ENCODE data around the gene TRRAP. TPM values are rescaled to one million over a fixed set of nuclear protein-coding genes. Genes with fewer than 3 reads are reported as not detected.
A peak's percentile ranks its signal among the peaks of the same experiment; 100 is the strongest.

The TRRAP gene
- polyA plus RNA-seq, 6 donors from 2014 or later: 0.09 to 7.1 (median 3.1) TPM

DNA sequence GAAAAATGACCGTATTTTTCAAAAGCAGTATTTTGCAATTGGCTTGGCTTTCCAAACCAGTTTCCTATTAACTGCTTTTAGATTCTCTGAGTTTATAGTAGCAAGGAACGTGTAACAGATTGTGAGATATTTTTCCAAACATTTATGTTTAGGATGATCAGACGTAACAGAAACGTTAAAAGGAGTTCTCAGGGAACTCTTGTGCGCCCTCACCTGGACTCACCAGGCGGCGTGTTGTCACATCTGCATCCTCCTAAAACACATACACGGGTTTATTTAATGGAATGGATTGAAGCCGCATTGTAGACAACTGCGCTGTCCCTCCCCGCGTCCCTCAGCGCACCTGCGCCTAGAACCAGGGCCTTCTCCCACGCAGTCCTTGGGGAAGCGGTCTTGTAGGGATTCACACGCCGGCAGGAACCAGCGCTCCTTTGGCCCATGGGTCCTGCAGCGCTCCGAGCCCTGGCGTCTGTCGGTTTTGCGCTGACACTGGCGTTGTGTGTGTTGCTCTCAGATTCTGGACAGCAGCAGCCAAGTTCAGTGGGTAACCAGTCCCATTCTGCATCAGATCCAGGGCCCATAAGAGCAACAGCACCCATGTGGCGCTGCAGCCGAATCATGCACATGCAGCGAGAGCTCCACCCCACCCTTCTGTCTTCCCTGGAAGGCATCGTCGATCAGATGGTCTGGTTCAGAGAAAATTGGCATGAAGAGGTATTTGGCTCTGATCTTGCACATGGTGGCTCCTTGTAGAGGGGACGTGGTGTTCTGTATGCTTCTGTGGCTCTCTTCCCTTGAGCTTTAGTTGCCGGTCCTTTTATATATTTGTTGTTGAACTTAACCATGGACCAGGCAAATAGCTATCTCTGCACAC lies 114.9 kb downstream of the TRRAP start:
- DNase-seq (no peak), ATAC-seq (ENCODE audit: low read depth in 2 of 2) (no peak)
- Mint-ChIP-seq H3K4me1 (peaks cover 8 to 9% (median 8%) of the 10 kb centered on the region in 3 donors), H3K4me3 (no peak overlapping the region), H3K27ac (peak overlapping the region in 1 of 6 donors; percentile 26), H3K27me3 (no peaks in the 10 kb centered on the region), H3K36me3 (peaks cover 29 to 42% of the 10 kb centered on the region in 2 donors), H3K9me3 (no peaks in the 10 kb centered on the region)

- Mint-ChIP-seq H3K9me3 (no peaks in the 10 kb centered on the region), H3K4me3 (no peak overlapping the region), H3K27me3 (no peaks in the 10 kb centered on the region), H3K27ac (peak overlapping the region in 2 of 6 donors; percentile 24 to 64), H3K4me1 (peaks cover 8 to 9% (median 8%) of the 10 kb centered on the region in 3 donors), H3K36me3 (peaks cover 27 to 37% of the 10 kb centered on the region in 2 donors)
- ATAC-seq (ENCODE audit: low read depth in 2 of 2): no peak
- no peak for DNase-seq
These were observed 116.0 kb downstream of the TRRAP start for GRCh38 chr7:98994046-98994944.

- no peak for DNase-seq
- no peaks in the 10 kb centered on the region for H3K9me3 Mint-ChIP-seq
- H3K4me3 Mint-ChIP-seq: no peak overlapping the region
- peaks cover 22 to 33% of the 10 kb centered on the region in 2 donors for H3K36me3 Mint-ChIP-seq
- H3K27ac Mint-ChIP-seq: peak overlapping the region in 2 of 6 donors; percentile 64 to 72
- peaks cover 8 to 9% (median 8%) of the 10 kb centered on the region in 3 donors for H3K4me1 Mint-ChIP-seq
- H3K27me3 Mint-ChIP-seq: no peaks in the 10 kb centered on the region
- no peak for ATAC-seq (ENCODE audit: low read depth in 2 of 2)
These were observed 116.8 kb downstream of the TRRAP start for GRCh38 chr7:98995111-98995510.

DNA sequence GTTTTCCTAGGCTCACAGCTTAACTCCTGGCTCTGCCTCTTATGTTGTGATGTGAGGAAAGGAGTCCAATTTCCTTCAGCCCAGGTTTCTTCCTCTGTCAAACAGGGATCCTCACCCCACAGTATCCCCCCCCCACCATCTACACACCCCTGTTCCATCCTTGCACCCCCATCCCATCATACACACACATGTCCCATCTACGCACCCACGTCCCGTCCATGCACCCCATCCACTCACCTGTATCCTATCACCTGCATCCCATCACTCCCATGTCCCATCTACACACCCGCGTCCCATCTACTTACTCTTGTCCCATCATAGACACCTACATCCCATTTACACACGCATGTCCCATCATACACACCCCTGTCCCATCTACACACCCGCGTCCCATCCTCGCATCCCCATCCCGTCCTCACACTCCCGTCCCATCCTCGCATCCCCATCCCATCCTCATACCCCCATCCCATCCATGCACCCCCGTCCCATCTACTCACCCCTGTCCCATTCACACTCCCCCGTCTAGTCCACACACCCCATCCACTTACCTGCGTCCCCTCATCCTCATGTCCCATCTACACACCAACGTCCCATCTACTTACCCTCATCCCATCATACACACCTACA lies 117.3 kb downstream of the TRRAP start:
- Mint-ChIP-seq H3K36me3 (peaks cover 22 to 35% of the 10 kb centered on the region in 2 donors), H3K27me3 (no peaks in the 10 kb centered on the region), H3K4me3 (peak overlapping the region in 1 of 8 donors; percentile 9), H3K4me1 (peaks cover 8 to 9% (median 8%) of the 10 kb centered on the region in 3 donors), H3K9me3 (no peaks in the 10 kb centered on the region), H3K27ac (peak overlapping the region in 4 of 6 donors; percentile 1 to 80 (median 67))
- no peak for DNase-seq
- ATAC-seq (ENCODE audit: low read depth in 2 of 2): no peak

- Mint-ChIP-seq H3K4me1 (peaks cover 8 to 9% (median 8%) of the 10 kb centered on the region in 3 donors), H3K27me3 (no peaks in the 10 kb centered on the region), H3K36me3 (peaks cover 27 to 37% of the 10 kb centered on the region in 2 donors), H3K9me3 (no peaks in the 10 kb centered on the region), H3K4me3 (no peak overlapping the region), H3K27ac (peak overlapping the region in 2 of 6 donors; percentile 32 to 72)
- DNase-seq (no peak), ATAC-seq (ENCODE audit: low read depth in 2 of 2) (no peak)
These were observed 117.8 kb downstream of the TRRAP start for GRCh38 chr7:98996150-98996552.

GRCh38 chr7:98997846-98998245 lies 119.5 kb downstream of the TRRAP start:
- H3K4me1 Mint-ChIP-seq: peaks cover 8 to 12% (median 9%) of the 10 kb centered on the region in 3 donors
- ATAC-seq (ENCODE audit: low read depth in 2 of 2) (no peak), DNase-seq (no peak)
- H3K27me3 Mint-ChIP-seq: no peaks in the 10 kb centered on the region
- H3K27ac Mint-ChIP-seq: no peak overlapping the region
- H3K36me3 Mint-ChIP-seq: peaks cover 17 to 22% of the 10 kb centered on the region in 2 donors
- H3K9me3 Mint-ChIP-seq: no peaks in the 10 kb centered on the region
- H3K4me3 Mint-ChIP-seq: no peak overlapping the region

- Mint-ChIP-seq H3K4me3 (no peak overlapping the region), H3K9me3 (no peaks in the 10 kb centered on the region), H3K27ac (peak overlapping the region in 2 of 6 donors; percentile 52 to 74), H3K4me1 (peaks cover 8 to 12% (median 9%) of the 10 kb centered on the region in 3 donors), H3K27me3 (no peaks in the 10 kb centered on the region), H3K36me3 (peaks cover 15 to 21% of the 10 kb centered on the region in 2 donors)
- DNase-seq (no peak), ATAC-seq (ENCODE audit: low read depth in 2 of 2) (no peak)
These were observed 120.7 kb downstream of the TRRAP start for GRCh38 chr7:98998821-98999725.

DNA sequence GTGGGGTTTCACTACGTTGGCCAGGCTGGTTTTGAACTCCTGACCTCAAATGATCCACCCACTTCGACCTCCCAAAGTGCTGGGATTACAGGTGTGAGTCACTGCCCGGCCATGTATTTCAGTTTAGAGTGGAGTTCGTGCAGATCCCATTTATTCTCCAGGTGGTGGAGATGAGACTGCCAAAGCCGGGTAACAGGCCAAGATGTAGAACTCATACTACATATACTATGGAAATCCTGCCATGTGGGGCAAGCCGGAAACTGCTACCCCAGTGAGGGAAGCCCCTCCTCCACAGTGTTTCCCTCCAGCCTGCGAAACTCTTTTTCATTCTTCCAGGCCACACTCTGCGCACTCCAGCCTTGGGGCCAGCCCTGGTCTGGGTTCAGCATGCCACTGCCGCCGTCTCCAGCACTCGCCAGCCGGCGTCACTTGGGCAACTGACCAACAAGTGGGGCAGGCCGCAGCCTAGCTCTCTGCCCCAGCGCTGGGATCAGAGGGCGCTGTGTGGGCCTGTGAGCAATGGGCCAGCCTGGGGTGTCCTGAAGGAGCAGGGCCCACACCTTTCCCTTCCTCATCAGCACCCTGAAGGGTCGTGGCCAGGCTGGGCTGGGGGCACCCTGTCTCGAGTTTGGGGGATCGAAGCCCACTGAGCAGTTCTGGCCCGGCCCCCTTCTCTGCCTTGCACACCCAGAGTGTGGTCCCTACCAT lies 122.0 kb downstream of the TRRAP start:
- DNase-seq (no peak), ATAC-seq (ENCODE audit: low read depth in 2 of 2) (no peak)
- Mint-ChIP-seq H3K36me3 (peaks cover 20 to 28% of the 10 kb centered on the region in 2 donors), H3K4me1 (peaks cover 8 to 12% (median 8%) of the 10 kb centered on the region in 3 donors), H3K27me3 (no peaks in the 10 kb centered on the region), H3K27ac (peak overlapping the region in 1 of 6 donors; percentile 26), H3K4me3 (no peak overlapping the region), H3K9me3 (no peaks in the 10 kb centered on the region)

- Mint-ChIP-seq H3K36me3 (peaks cover 23 to 27% of the 10 kb centered on the region in 2 donors), H3K4me1 (peaks cover 2 to 6% (median 3%) of the 10 kb centered on the region in 3 donors), H3K27me3 (no peaks in the 10 kb centered on the region), H3K4me3 (no peak overlapping the region), H3K27ac (peak overlapping the region in 1 of 6 donors; percentile 26), H3K9me3 (no peaks in the 10 kb centered on the region)
- DNase-seq (no peak), ATAC-seq (ENCODE audit: low read depth in 2 of 2) (no peak)
These were observed 122.7 kb downstream of the TRRAP start for GRCh38 chr7:99000904-99001465.

DNA sequence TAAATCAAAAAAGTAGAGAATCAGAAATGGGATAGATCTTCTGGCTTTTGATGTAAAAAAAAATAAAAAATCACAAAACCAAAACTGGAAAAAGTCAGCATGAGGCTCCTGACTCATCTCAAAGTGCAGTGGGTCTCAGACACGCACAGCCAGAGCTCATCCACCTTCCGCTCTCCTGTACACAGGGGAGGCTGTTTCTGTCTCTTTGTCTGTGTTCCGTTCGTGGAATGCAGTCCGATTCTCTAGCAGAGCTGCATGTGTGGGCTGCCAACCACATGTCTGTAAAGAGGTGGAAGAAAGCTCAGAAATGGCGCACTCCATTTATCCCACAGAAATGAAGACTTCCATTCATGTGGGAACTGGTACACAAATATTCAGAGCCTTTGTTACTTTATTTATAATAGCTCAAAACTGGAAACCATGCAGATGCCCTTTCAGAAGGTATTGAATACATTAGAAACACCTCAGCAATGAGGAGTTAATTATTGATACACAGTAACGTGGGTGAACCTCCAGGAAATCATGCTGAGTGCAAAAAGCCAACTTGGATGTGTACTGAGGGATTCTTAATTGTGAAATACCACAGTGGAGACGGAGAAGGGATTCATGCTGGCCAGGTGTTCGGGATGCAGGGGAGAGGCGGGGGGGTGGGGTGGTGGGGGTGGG lies 123.3 kb downstream of the TRRAP start:
- H3K27ac Mint-ChIP-seq: no peak overlapping the region
- DNase-seq (no peak), ATAC-seq (ENCODE audit: low read depth in 2 of 2) (no peak)
- no peak overlapping the region for H3K4me3 Mint-ChIP-seq
- no peaks in the 10 kb centered on the region for H3K9me3 Mint-ChIP-seq
- H3K27me3 Mint-ChIP-seq: no peaks in the 10 kb centered on the region
- peaks cover 0 to 4% (median 0%) of the 10 kb centered on the region in 3 donors for H3K4me1 Mint-ChIP-seq
- peaks cover 23 to 27% of the 10 kb centered on the region in 2 donors for H3K36me3 Mint-ChIP-seq

DNA sequence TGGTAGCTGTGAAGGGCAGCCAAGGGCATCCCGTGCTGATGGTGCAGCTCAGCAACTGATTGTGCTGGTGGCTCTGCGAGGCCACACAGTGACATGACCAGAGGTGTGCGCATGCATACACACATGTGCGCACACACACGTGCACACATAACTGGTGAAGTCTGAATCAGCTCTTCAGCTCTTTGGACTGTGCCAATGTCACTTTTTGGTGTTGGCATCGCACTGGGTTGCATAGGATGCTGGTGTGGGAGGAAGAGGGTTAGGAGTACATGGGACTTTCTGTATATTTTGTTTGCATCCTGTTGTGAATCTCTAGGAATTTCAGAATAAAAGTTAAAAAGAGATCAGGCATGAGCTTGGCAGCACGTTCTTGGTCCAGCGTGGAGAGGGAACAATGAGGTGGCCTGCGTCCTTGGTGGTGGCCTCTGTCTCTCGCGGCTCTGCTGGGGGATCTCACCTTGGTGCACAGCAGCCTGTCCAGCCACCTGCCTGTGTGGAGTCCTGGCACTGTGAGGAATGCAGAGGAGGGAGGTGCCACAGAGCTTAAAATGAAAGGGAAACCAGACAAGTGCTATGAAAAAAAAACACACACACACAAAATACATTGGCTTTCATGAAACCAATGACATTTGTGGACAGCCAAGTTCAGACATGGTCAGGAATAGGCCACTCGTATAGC lies 124.0 kb downstream of the TRRAP start:
- Mint-ChIP-seq H3K36me3 (peaks cover 23 to 31% of the 10 kb centered on the region in 2 donors), H3K9me3 (no peaks in the 10 kb centered on the region), H3K27me3 (no peaks in the 10 kb centered on the region), H3K27ac (peak overlapping the region in 1 of 6 donors; percentile 50), H3K4me1 (peaks cover 0 to 4% (median 0%) of the 10 kb centered on the region in 3 donors), H3K4me3 (no peak overlapping the region)
- ATAC-seq (ENCODE audit: low read depth in 2 of 2) (no peak), DNase-seq (no peak)

Measured in naive B cell (primary cell).